Activated naive CD4-positive, alpha-beta T cell treated with anti-CD3 and anti-CD28 coated beads, Interleukin-2, amount 50 U/mL, for 72 hours (primary cell): Measurements from ENCODE around the gene EFHD2. TPM values are rescaled to one million over a fixed set of nuclear protein-coding genes. Genes with fewer than 3 reads are reported as not detected.
A peak's percentile ranks its signal among the peaks of the same experiment; 100 is the strongest.
"Not testable (repeated sequence)": the region's sequence is repeated elsewhere in the genome, so short reads cannot be mapped to it uniquely, and the experiment has no call there.

Experiments
- ATAC-seq, 2 donors: fragments of 150-1000 bp; cut with Tn5 transposase; 2 replicates each; pipeline ENCODE4 v1.10.0; 2021; ENCODE audit warnings: mild to moderate bottlenecking in 2 of 2, moderate library complexity in 2 of 2
- DNase-seq, 2 donors: peaks; one replicate each; pipeline ENCODE4 v3.0.0; 2021 to 2022; ENCODE audit warnings: low spot score in 2 of 2
- H3K27ac Mint-ChIP-seq, 2 donors: one replicate each; pipeline ENCODE4 v1.8.0; 2022; ENCODE audit warnings: mild to moderate bottlenecking in 2 of 2, mixed read lengths in 2 of 2
- H3K36me3 Mint-ChIP-seq, 2 donors: one replicate each; pipeline ENCODE4 v1.8.0; 2022; ENCODE audit warnings: mixed read lengths in 2 of 2
- H3K9me3 Mint-ChIP-seq, 2 donors: one replicate each; pipeline ENCODE4 v1.8.0; 2022; ENCODE audit warnings: mixed read lengths in 2 of 2
- total RNA-seq, 2 donors: library from RNA; stranded (reverse); gene quantifications; one replicate each; pipeline ENCODE4 v1.2.3, GENCODE V29; 2022

EFHD2 gene
- total RNA-seq, 2 donors from 2014 or later, result 18.8 to 55.8 TPM

GRCh38 chr1:15452866-15453571 lies 43.3 kb downstream of the EFHD2 start:
- Mint-ChIP-seq H3K27ac (no peak overlapping the region), H3K36me3 (no peaks in the 10 kb centered on the region), H3K9me3 (no peaks in the 10 kb centered on the region)
- no peak for DNase-seq
- ATAC-seq, result no peak

- ATAC-seq (no peak), DNase-seq (no peak)
- Mint-ChIP-seq H3K36me3 (no peaks in the 10 kb centered on the region), H3K9me3 (no peaks in the 10 kb centered on the region), H3K27ac (no peak overlapping the region)
These were observed 44.0 kb downstream of the EFHD2 start for GRCh38 chr1:15453734-15454133.

DNA sequence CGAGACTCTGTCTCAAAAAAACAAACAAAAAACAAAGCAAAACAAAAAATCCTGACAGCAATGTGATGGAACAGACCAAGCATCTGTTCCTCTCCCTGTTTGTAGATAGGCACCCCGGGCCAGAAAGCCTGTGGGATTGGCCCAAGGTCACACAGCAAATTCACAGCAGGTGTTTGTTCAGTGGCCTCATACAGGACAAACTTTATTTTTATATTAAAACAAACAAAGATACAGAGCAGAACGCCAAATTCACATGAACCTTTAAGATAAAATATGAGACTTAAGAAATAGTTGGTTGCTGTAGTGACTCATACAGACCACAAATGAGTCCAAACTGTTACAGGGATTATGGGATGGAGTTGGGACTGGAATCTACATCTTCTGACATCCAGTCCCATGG lies 44.6 kb downstream of the EFHD2 start:
- ATAC-seq (no peak), DNase-seq (no peak)
- no peak overlapping the region for H3K27ac Mint-ChIP-seq
- no peaks in the 10 kb centered on the region for H3K9me3 Mint-ChIP-seq
- H3K36me3 Mint-ChIP-seq, result no peaks in the 10 kb centered on the region

DNA sequence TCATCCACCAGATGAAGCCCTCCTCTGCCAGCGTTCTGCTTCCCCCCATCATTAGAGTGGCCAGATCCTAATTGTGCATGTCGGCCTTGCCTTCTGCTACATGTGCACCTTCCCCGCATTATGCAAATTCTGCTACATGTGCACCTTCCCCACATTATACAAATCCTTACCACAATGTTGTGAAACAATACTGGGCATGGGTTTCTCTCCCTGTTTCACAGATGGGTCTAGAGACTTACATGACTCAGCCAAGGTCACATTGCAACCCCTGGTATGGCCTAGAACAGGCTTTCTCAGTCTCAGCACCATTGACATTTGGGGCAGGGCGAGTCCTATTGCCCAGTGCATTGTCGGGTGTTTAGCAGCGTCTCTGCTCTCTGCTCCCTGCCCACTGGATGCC lies 45.8 kb downstream of the EFHD2 start:
- H3K36me3 Mint-ChIP-seq, result no peaks in the 10 kb centered on the region
- H3K9me3 Mint-ChIP-seq, result no peaks in the 10 kb centered on the region
- H3K27ac Mint-ChIP-seq, result no peak overlapping the region
- ATAC-seq (no peak), DNase-seq (no peak)

- Mint-ChIP-seq H3K9me3 (no peaks in the 10 kb centered on the region), H3K27ac (peak within 1 kb of the TSS in 1 of 2 donors; percentile 32), H3K36me3 (no peaks in the 10 kb centered on the region)
- no peak for DNase-seq
- no peak for ATAC-seq
These were observed 46.7 kb downstream of the EFHD2 start, which contains the start of gene CELA2A for GRCh38 chr1:15456313-15456954. TSS of gene CELA2A (plus strand) at chr1:15456732. CDS start at chr1:15456754, 22 bp downstream.

- no peaks in the 10 kb centered on the region for H3K36me3 Mint-ChIP-seq
- no peak overlapping the region for H3K27ac Mint-ChIP-seq
- ATAC-seq (no peak), DNase-seq (no peak)
- H3K9me3 Mint-ChIP-seq, result no peaks in the 10 kb centered on the region
These were observed 47.9 kb downstream of the EFHD2 start for GRCh38 chr1:15457585-15457984.

- DNase-seq, ATAC-seq, H3K36me3 Mint-ChIP-seq, H3K27ac Mint-ChIP-seq, H3K9me3 Mint-ChIP-seq: not testable (repeated sequence)
These were observed 48.7 kb downstream of the EFHD2 start for GRCh38 chr1:15458388-15458787.

GRCh38 chr1:15459771-15460707 lies 50.4 kb downstream of the EFHD2 start:
- DNase-seq (no peak), ATAC-seq (no peak)
- Mint-ChIP-seq H3K36me3 (no peaks in the 10 kb centered on the region), H3K27ac (no peak overlapping the region), H3K9me3 (no peaks in the 10 kb centered on the region)

DNA sequence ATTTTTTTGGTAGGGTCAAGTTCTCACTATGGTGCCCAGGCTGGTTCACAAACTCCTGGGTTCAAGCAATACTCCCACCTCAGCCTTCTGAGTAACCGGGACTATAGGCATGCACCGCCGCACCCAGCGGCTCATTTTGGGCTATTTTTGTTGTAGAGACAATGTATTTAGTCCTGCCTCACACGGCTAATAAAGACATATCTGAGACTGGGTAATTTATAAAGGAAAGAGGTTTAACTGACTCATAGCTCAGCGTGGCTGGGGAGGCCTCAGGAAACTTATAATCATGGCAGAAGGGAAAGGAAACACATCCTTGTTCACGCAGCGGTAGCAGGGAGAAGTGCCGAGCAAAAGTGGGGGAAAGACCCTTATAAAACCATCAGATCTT lies 51.0 kb downstream of the EFHD2 start:
- no peaks in the 10 kb centered on the region for H3K9me3 Mint-ChIP-seq
- no peak for ATAC-seq
- DNase-seq, result no peak
- no peak overlapping the region for H3K27ac Mint-ChIP-seq
- H3K36me3 Mint-ChIP-seq, result no peaks in the 10 kb centered on the region

DNA sequence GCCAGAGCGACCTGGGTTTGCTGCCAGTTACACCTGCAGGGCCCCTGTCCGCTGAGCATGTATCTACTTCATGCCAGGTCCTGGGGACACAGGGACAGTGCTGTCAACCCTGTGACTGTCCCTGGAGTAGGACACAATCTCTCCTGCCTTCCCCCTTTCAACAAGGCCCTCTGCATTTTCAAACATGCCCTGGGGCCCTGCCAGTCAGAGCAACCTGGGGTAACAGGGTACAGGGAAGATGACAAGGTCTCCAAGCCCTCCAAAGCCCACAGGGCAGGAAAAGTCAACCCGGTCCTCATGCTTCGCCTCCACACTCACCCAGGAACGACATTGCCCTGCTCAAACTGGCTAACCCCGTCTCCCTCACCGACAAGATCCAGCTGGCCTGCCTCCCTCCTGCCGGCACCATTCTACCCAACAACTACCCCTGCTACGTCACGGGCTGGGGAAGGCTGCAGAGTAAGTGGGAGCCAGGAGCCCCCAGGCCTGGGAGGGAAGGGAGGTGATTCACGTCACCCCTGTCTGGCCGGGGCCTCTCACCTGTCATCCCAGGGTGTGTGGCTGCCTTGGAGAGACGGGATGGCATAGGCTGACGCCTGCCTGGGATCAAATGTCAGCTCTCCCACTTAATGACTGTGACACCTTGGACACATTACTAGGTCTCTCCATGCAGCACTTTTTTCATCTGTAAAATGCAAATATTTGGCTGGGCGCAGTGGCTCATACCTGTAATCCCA lies 53.5 kb downstream of the EFHD2 start:
- ATAC-seq, H3K36me3 Mint-ChIP-seq, DNase-seq, H3K27ac Mint-ChIP-seq, H3K9me3 Mint-ChIP-seq: not testable (repeated sequence)

GRCh38 chr1:15463926-15464322 lies 54.2 kb downstream of the EFHD2 start:
- DNase-seq, H3K27ac Mint-ChIP-seq, H3K36me3 Mint-ChIP-seq, ATAC-seq, H3K9me3 Mint-ChIP-seq: not testable (repeated sequence)

DNA sequence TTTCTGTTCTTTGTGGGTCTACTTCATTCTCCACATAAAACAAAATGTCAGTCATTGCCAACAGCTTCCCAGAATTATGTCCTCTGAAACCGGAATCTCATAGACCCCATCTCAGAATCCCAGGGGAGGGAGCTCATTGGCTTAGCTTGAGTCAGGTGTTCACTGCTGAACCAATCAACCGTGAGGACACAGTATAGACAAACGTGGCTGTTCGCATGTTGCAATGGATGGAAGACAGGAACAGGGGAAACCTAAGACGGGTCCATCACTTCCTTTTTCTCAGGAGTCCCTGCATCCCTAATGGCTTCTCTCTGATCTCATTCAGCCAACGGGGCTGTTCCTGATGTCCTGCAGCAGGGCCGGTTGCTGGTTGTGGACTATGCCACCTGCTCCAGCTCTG lies 56.0 kb downstream of the EFHD2 start:
- Mint-ChIP-seq H3K27ac (no peak overlapping the region), H3K9me3 (no peaks in the 10 kb centered on the region), H3K36me3 (no peaks in the 10 kb centered on the region)
- DNase-seq, result no peak
- ATAC-seq, result no peak

DNA sequence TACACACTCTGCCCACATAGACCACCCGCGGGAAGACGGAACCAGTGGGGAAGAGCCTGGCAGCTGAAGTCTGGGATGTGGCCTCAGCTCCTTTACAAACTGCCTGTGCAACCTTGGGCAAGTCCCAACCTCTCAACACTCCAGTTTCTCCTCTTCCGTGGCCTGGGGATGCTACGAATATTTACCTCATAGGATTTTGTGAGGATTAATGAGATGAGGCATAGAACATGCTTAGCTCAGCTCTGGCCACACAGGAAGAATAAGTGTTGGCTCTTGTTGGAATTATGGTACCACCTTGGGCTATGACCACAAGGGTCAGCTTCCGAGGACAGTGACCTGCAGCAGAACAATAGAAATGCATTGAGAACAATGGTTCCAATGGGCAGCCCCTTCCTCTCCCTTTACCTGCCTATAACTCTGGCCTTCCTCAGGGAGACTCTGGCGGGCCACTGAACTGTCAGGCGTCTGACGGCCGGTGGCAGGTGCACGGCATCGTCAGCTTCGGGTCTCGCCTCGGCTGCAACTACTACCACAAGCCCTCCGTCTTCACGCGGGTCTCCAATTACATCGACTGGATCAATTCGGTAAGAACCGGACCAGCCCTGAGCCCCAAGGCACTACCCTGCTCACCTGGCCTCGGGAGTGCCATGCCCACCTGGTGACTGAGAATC lies 57.4 kb downstream of the EFHD2 start:
- ATAC-seq, DNase-seq, H3K9me3 Mint-ChIP-seq, H3K27ac Mint-ChIP-seq, H3K36me3 Mint-ChIP-seq: not testable (repeated sequence)

DNA sequence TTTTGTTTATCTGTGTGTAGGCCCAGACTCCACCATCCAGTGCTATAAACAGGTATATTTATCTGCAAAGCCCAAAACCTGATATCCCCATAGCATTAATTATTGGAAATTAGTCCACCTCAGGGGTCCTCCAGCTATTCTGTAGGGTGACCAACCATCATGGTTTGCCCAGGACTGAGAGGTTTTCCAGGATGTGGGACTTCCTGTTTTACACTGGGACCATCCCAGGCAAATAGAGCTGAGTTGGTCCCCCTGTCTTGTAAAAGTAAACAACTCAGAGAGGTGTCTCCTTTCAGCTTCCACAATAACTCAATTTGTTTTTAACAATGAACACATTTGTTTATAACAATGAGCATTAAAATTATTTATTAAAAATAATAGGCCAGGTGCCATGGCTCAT lies 58.5 kb downstream of the EFHD2 start:
- H3K9me3 Mint-ChIP-seq, result no peaks in the 10 kb centered on the region
- no peak overlapping the region for H3K27ac Mint-ChIP-seq
- ATAC-seq (no peak), DNase-seq (no peak)
- H3K36me3 Mint-ChIP-seq, result no peaks in the 10 kb centered on the region

- no peaks in the 10 kb centered on the region for H3K36me3 Mint-ChIP-seq
- H3K9me3 Mint-ChIP-seq, result no peaks in the 10 kb centered on the region
- ATAC-seq (no peak), DNase-seq (no peak)
- H3K27ac Mint-ChIP-seq, result no peak overlapping the region
These were observed 59.7 kb downstream of the EFHD2 start for GRCh38 chr1:15469361-15469760.

GRCh38 chr1:15469821-15470448 lies 60.2 kb downstream of the EFHD2 start:
- H3K9me3 Mint-ChIP-seq, DNase-seq, H3K36me3 Mint-ChIP-seq, ATAC-seq: not testable (repeated sequence)
- peak overlapping the region; percentile 29 to 63 for H3K27ac Mint-ChIP-seq
